Vagina (tissue), 2 donors: ENCODE data around the gene SEC24C.

Source experiments
- POLR2A ChIP-seq, 2 donors: fragments of 450-650 bp; IDR thresholded peaks; one replicate each; pipeline ENCODE4 v1.6.1; 2017; ENCODE audit warnings: antibody characterized with exemption in 2 of 2, mild to moderate bottlenecking in 2 of 2, moderate library complexity in 2 of 2
- TF ChIP-seq, protein P1 (sequence below), 3 experiments: fragments of 450-650 bp in 2 of 3; fragments of 200-600 bp in 1 of 3; sonication (generic) in 1 of 3; IDR thresholded peaks; one replicate each; pipeline ENCODE4 v1.5.1; 2017 to 2019; ENCODE audit warnings: antibody characterized with exemption in 3 of 3, mild to moderate bottlenecking in 2 of 3, moderate library complexity in 2 of 3

DNA sequence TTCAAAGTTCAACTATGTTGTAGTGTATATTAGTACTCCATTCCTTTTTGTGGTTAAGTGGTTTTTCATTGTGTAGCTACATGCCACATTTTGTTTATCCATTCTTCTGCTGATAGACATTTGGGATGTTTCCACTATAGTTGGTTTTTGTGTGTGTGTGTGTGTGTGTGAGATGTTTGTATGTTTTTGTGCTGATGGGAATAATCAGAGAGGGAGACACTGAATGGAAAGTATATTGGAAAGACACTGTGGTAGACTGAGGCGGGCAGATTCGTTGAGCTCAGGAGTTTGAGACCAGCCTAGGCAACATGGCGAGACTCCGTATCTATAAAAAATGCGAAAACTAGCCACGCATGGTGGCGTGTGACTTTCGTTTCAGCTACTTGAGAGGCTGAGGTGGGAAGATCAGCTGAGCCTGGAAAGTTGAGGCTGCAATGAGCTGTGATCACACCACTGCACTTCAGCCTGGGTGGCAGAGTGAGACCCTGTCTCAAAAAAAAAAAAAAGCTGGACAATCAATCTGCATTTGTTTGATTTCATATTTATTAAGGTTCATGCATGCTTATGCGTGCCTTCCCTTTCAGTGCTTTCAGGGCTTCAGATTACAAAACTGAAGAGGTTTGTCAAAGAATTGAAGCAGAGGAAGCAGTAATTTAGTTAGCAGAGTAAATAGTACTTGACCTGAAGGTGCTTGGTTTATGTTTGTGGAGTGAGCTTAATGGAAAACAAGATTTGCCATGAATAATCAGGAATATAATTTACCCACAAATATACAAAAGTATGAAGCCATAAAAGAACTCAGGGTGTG, 14.7 kb downstream of the SEC24C start:
- TF ChIP-seq, protein P1, sequence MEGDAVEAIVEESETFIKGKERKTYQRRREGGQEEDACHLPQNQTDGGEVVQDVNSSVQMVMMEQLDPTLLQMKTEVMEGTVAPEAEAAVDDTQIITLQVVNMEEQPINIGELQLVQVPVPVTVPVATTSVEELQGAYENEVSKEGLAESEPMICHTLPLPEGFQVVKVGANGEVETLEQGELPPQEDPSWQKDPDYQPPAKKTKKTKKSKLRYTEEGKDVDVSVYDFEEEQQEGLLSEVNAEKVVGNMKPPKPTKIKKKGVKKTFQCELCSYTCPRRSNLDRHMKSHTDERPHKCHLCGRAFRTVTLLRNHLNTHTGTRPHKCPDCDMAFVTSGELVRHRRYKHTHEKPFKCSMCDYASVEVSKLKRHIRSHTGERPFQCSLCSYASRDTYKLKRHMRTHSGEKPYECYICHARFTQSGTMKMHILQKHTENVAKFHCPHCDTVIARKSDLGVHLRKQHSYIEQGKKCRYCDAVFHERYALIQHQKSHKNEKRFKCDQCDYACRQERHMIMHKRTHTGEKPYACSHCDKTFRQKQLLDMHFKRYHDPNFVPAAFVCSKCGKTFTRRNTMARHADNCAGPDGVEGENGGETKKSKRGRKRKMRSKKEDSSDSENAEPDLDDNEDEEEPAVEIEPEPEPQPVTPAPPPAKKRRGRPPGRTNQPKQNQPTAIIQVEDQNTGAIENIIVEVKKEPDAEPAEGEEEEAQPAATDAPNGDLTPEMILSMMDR (IDR thresholded peaks at IDR 0.05), result no peak
- no peak for TF ChIP-seq POLR2A (IDR thresholded peaks at IDR 0.05)
